K562 (cell line): ENCODE data around the gene APOL3. TPM values are rescaled to one million over a fixed set of nuclear protein-coding genes. Genes with fewer than 3 reads are reported as not detected.

Experiments used
- ARID1B ChIP-seq: fragments of 450-650 bp; IDR thresholded peaks from 2 replicates; pipeline ENCODE4 v1.6.1; 2016; ENCODE audit warnings: antibody characterized with exemption, mild to moderate bottlenecking, inconsistent platforms
- ATF2 ChIP-seq: sonication (generic); formaldehyde crosslinking; IDR thresholded peaks from 2 replicates; pipeline ENCODE4 v1.8.1; 2022; ENCODE audit warnings: missing genetic modification reagents
- BRD9 ChIP-seq: fragments of 450-650 bp; IDR thresholded peaks from 2 replicates; pipeline ENCODE4 v1.6.1; 2018; ENCODE audit warnings: low read depth; ENCODE audit not compliant: partially characterized antibody
- CHAMP1 ChIP-seq: fragments of 450-650 bp; IDR thresholded peaks from 2 replicates; pipeline ENCODE4 v1.6.1; 2016; ENCODE audit warnings: mild to moderate bottlenecking
- KAT2B ChIP-seq: IDR thresholded peaks from one replicate; pipeline ENCODE4 v1.6.1; 2012; ENCODE audit warnings: low read depth, mild to moderate bottlenecking, control low read depth, inconsistent platforms, low read length, moderate library complexity
- MAFF ChIP-seq: IDR thresholded peaks from 2 replicates; pipeline ENCODE4 v1.6.1; 2012; ENCODE audit warnings: low read length, improper control_type of control experiment
- PHF8 ChIP-seq: fragments of 200-600 bp; sonication (generic); IDR thresholded peaks from 2 replicates; pipeline ENCODE4 v1.6.1; 2012; ENCODE audit warnings: mixed run types, mild to moderate bottlenecking, inconsistent platforms, low read length, moderate library complexity, borderline replicate concordance
- SRF ChIP-seq, 2 experiments: fragments of 250-450, 450-650 bp in 1 of 2; sonication (Bioruptor Pico) in 1 of 2; sonication (generic) in 1 of 2; formaldehyde crosslinking; IDR thresholded peaks; 2 replicates each; pipeline versions ENCODE4 v1.5.0 to v1.5.1; 2020 to 2022; ENCODE audit warnings: mild to moderate bottlenecking in 1 of 2, missing genetic modification reagents in 1 of 2
- TSHZ1 ChIP-seq: fragments of 250-450 bp; sonication (Bioruptor Pico); IDR thresholded peaks from 2 replicates; pipeline ENCODE4 v1.4.0; 2020; ENCODE audit warnings: mild to moderate bottlenecking, moderate library complexity
- polyA plus RNA-seq, 8 experiments: library from polyadenylated mRNA; depleted of rRNA in 4 of 8; stranded (reverse) in 5 of 8; unstranded in 3 of 8; fragments of >200 nt; fragmentation: Nextera tagmentation in 2 of 8; fragmentation: Illumina TruSeq in 1 of 8; extraction: Ambion mirVana in 2 of 8; extraction: Trizol in 1 of 8; gene quantifications; 2 replicates each; pipeline versions ENCODE4 v1.2.1 to v1.2.3, GENCODE V29; 2011 to 2014; ENCODE audit warnings: inconsistent platforms in 1 of 8, missing spikeins in 1 of 8
- total RNA-seq, 7 experiments: library from RNA; depleted of rRNA in 6 of 7; stranded (reverse); fragments of >200 nt in 6 of 7; fragmentation: Illumina TruSeq in 2 of 7; extraction: Trizol in 2 of 7; gene quantifications; 2 replicates each; pipeline versions ENCODE4 v1.2.1 to v1.2.3, GENCODE V29; 2011 to 2021; ENCODE audit warnings: low replicate concordance in 1 of 7
- TF ChIP-seq, protein P1 (sequence below), 2 experiments: IDR thresholded peaks; 2 replicates each; pipeline ENCODE4 v1.6.1; 2012; ENCODE audit warnings: improper control_type of control experiment in 2 of 2, low read depth in 2 of 2, low read length in 2 of 2, borderline replicate concordance in 1 of 2
- TF ChIP-seq, protein P2 (sequence below): sonication (generic); formaldehyde crosslinking; IDR thresholded peaks from 2 replicates; pipeline ENCODE4 v1.8.0; 2022; ENCODE audit warnings: mild to moderate bottlenecking, missing genetic modification reagents
- TF ChIP-seq, protein P3 (sequence below): fragments of 250-450 bp; sonication (Bioruptor Pico); IDR thresholded peaks from 2 replicates; pipeline ENCODE4 v1.4.0; 2020

Gene APOL3
- total and polyA plus RNA-seq, 9 of the 15 experiments (the other 6 are each of a cell fraction or from before 2014, with no cell fraction given), result 0.25 to 1.1 (median 0.56) TPM; not detected in 1

GRCh38 chr22:36123673-36124630 is 36.6 kb downstream of the APOL3 start (continued):
- TF ChIP-seq ATF2 (CRISPR knock-in tag), result peak; percentile 72; the same call in 1 of the 2 replicates
- TF ChIP-seq KAT2B, result no peak
- TF ChIP-seq, protein P1, sequence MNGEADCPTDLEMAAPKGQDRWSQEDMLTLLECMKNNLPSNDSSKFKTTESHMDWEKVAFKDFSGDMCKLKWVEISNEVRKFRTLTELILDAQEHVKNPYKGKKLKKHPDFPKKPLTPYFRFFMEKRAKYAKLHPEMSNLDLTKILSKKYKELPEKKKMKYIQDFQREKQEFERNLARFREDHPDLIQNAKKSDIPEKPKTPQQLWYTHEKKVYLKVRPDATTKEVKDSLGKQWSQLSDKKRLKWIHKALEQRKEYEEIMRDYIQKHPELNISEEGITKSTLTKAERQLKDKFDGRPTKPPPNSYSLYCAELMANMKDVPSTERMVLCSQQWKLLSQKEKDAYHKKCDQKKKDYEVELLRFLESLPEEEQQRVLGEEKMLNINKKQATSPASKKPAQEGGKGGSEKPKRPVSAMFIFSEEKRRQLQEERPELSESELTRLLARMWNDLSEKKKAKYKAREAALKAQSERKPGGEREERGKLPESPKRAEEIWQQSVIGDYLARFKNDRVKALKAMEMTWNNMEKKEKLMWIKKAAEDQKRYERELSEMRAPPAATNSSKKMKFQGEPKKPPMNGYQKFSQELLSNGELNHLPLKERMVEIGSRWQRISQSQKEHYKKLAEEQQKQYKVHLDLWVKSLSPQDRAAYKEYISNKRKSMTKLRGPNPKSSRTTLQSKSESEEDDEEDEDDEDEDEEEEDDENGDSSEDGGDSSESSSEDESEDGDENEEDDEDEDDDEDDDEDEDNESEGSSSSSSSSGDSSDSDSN (IDR thresholded peaks at IDR 0.05; ENCODE audit: borderline replicate concordance in 1 of 2, low read depth in 2 of 2, low read length in 2 of 2), result no peak
- no peak for TF ChIP-seq TSHZ1 (CRISPR knock-in tag)
- no peak for TF ChIP-seq CHAMP1
- TF ChIP-seq, protein P2, sequence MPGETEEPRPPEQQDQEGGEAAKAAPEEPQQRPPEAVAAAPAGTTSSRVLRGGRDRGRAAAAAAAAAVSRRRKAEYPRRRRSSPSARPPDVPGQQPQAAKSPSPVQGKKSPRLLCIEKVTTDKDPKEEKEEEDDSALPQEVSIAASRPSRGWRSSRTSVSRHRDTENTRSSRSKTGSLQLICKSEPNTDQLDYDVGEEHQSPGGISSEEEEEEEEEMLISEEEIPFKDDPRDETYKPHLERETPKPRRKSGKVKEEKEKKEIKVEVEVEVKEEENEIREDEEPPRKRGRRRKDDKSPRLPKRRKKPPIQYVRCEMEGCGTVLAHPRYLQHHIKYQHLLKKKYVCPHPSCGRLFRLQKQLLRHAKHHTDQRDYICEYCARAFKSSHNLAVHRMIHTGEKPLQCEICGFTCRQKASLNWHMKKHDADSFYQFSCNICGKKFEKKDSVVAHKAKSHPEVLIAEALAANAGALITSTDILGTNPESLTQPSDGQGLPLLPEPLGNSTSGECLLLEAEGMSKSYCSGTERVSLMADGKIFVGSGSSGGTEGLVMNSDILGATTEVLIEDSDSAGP, result no peak
- peak; percentile 22; the same call in 1 of the 2 replicates for TF ChIP-seq PHF8
- TF ChIP-seq, protein P3, sequence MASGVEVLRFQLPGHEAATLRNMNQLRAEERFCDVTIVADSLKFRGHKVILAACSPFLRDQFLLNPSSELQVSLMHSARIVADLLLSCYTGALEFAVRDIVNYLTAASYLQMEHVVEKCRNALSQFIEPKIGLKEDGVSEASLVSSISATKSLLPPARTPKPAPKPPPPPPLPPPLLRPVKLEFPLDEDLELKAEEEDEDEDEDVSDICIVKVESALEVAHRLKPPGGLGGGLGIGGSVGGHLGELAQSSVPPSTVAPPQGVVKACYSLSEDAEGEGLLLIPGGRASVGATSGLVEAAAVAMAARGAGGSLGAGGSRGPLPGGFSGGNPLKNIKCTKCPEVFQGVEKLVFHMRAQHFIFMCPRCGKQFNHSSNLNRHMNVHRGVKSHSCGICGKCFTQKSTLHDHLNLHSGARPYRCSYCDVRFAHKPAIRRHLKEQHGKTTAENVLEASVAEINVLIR (CRISPR knock-in tag), result peak; percentile 51; the same call in 1 of the 2 replicates
- TF ChIP-seq BRD9, result no peak
- peak; percentile 81 for TF ChIP-seq MAFF
- no peak for TF ChIP-seq ARID1B
- no peak for TF ChIP-seq SRF (CRISPR knock-in tag; IDR thresholded peaks at IDR 0.05)
